ENCODE measurements around the gene CALCOCO1.

- TF ChIP-seq, protein P1, sequence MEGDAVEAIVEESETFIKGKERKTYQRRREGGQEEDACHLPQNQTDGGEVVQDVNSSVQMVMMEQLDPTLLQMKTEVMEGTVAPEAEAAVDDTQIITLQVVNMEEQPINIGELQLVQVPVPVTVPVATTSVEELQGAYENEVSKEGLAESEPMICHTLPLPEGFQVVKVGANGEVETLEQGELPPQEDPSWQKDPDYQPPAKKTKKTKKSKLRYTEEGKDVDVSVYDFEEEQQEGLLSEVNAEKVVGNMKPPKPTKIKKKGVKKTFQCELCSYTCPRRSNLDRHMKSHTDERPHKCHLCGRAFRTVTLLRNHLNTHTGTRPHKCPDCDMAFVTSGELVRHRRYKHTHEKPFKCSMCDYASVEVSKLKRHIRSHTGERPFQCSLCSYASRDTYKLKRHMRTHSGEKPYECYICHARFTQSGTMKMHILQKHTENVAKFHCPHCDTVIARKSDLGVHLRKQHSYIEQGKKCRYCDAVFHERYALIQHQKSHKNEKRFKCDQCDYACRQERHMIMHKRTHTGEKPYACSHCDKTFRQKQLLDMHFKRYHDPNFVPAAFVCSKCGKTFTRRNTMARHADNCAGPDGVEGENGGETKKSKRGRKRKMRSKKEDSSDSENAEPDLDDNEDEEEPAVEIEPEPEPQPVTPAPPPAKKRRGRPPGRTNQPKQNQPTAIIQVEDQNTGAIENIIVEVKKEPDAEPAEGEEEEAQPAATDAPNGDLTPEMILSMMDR (IDR thresholded peaks at IDR 0.05) = no peak
- no peak for TF ChIP-seq REST (IDR thresholded peaks at IDR 0.05; ENCODE audit: insufficient read depth in 1 of 2, low read depth in 2 of 2, low read length in 1 of 2)
- no peak for TF ChIP-seq TCF7L2 (IDR thresholded peaks at IDR 0.05; ENCODE audit: low read depth, low read length)
- no peak for TF ChIP-seq POLR2AphosphoS5 (IDR thresholded peaks at IDR 0.05; ENCODE audit: low read depth, low read length)
These were observed 24.3 kb upstream of the CALCOCO1 start, which contains the start of gene CISTR for GRCh38 chr12:53751336-53752191.
